NCI-H446 treated with DMSO at 0.1 percent for 48 hours (cell line): ENCODE data around the gene PCDHGA10.
"Not testable (repeated sequence)": the region's sequence is repeated elsewhere in the genome, so short reads cannot be mapped to it uniquely, and the experiment has no call there.

Experiments used
- DNase-seq: peaks from one replicate; lab custom pipeline; 2025; lab: John Stamatoyannopoulos, UW

Gene PCDHGA10

DNA sequence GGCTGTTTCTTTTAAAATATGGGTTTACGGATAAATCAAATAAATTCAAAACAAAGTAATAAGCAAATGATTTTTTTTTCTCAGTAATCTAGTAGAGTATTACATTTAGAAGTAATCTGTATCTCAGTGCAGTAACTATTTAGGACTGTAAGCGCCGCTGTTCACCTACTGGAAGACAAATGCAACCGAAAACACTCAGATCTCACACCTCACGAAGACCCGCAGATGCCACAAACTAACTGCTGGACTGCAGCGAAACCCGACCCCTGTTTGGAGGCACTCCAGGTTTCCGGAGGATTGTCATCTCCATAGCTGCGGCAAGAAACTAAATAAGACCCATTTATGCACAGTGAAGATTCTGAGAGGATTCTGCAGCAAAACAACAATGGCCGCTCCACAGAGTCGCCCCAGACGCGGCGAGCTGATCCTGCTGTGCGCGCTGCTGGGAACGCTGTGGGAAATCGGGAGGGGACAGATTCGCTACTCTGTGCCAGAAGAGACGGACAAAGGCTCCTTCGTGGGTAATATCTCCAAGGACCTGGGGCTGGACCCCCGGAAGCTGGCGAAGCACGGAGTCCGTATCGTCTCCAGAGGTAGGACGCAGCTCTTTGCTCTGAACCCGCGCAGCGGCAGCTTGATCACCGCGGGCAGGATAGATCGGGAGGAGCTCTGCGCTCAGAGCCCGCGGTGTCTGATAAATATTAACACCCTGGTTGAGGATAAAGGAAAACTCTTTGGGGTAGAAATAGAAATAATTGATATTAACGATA, 20.2 kb upstream of the PCDHGA10 start, which contains the start of gene PCDHGA8:
TSS of gene PCDHGA8 (plus strand) at position 205 of the 770 bp plus-strand sequence. CDS start at position 386, 181 bp downstream.
- DNase-seq = no peak

DNA sequence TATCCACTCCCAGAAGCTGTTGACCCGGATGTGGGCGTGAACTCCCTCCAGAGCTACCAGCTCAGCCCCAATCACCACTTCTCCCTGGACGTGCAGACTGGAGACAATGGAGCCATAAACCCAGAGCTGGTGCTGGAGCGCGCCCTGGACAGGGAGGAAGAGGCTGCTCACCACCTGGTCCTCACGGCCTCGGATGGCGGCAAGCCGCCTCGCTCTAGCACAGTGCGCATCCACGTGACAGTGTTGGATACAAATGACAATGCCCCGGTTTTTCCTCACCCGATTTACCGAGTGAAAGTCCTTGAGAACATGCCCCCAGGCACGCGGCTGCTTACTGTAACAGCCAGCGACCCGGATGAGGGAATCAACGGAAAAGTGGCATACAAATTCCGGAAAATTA, 19.5 kb upstream of the PCDHGA10 start:
- no peak for DNase-seq

DNA sequence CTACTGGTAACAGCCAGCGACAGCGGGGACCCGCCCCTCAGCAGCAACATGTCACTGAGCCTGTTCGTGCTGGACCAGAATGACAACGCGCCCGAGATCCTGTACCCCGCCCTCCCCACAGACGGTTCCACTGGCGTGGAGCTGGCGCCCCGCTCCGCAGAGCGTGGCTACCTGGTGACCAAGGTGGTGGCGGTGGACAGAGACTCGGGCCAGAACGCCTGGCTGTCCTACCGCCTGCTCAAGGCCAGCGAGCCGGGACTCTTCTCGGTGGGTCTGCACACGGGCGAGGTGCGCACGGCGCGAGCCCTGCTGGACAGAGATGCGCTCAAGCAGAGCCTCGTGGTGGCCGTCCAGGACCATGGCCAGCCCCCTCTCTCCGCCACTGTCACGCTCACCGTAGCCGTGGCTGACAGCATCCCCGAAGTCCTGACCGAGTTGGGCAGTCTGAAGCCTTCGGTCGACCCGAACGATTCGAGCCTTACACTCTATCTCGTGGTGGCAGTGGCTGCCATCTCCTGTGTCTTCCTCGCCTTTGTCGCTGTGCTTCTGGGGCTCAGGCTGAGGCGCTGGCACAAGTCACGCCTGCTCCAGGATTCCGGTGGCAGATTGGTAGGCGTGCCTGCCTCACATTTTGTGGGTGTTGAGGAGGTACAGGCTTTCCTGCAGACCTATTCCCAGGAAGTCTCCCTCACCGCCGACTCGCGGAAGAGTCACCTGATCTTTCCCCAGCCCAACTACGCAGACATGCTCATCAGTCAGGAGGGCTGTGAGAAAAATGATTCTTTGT, 18.2 kb upstream of the PCDHGA10 start:
- DNase-seq = not testable (repeated sequence)

DNA sequence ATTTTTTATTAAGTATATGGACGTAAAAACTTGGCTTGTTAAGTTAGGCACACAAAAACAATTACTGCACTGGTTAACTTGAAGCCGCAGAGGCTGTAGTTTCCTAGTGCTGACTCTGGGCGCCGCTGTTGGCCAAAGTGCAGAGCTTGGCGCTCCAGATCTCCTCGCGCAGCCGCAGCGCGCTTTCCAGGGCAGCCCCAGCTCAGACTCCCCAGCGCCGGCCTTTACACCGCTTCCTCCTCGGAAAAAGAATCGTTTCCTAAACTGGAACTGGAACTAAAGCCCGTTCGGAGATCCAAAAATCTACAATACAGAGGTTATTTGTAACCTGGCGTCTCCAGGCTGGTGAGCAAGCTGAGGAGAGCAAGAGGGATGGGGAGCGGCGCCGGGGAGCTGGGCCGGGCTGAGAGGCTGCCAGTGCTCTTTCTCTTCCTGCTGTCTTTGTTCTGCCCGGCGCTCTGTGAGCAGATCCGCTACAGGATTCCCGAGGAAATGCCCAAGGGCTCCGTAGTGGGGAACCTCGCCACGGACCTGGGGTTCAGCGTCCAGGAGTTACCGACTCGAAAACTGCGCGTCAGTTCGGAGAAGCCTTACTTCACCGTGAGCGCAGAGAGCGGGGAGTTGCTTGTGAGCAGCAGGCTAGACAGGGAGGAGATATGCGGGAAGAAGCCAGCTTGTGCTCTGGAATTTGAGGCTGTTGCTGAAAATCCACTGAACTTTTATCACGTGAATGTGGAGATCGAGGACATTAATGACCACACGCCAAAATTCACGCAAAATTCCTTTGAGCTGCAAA, 14.8 kb upstream of the PCDHGA10 start, which contains the start of gene PCDHGB5:
TSS of gene PCDHGB5 (plus strand) at position 192 of the 796 bp plus-strand sequence. CDS start at position 373, 181 bp downstream.
- DNase-seq = not testable (repeated sequence)

DNA sequence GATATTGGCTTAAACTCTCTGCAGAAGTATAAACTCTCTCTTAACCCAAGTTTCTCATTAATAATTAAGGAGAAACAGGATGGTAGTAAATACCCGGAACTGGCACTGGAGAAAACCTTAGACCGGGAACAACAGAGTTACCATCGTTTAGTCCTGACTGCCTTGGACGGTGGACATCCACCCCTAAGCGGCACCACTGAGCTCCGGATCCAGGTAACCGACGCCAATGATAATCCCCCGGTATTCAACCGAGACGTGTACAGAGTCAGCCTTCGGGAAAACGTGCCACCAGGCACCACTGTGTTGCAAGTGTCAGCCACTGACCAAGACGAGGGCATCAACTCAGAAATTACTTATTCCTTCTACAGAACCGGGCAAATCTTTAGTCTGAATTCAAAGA, 14.2 kb upstream of the PCDHGA10 start:
- DNase-seq = no peak

DNA sequence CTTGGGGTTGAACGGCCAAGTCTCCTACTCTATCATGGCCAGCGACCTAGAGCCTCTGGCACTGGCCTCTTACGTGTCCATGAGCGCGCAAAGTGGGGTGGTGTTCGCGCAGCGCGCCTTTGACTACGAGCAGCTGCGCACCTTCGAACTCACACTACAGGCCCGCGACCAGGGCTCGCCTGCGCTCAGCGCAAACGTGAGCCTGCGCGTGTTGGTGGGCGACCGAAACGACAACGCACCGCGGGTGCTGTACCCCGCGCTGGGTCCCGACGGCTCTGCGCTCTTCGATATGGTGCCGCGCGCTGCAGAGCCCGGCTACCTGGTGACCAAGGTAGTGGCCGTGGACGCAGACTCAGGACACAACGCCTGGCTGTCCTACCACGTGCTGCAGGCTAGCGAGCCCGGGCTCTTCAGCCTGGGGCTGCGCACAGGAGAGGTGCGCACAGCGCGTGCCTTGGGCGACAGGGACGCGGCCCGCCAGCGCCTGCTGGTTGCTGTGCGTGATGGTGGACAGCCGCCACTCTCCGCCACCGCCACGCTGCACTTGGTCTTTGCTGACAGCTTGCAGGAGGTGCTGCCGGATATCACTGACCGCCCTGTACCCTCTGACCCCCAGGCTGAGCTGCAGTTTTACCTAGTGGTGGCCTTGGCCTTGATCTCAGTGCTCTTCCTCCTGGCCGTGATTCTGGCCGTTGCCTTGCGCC, 13.1 kb upstream of the PCDHGA10 start:
- no peak for DNase-seq

DNA sequence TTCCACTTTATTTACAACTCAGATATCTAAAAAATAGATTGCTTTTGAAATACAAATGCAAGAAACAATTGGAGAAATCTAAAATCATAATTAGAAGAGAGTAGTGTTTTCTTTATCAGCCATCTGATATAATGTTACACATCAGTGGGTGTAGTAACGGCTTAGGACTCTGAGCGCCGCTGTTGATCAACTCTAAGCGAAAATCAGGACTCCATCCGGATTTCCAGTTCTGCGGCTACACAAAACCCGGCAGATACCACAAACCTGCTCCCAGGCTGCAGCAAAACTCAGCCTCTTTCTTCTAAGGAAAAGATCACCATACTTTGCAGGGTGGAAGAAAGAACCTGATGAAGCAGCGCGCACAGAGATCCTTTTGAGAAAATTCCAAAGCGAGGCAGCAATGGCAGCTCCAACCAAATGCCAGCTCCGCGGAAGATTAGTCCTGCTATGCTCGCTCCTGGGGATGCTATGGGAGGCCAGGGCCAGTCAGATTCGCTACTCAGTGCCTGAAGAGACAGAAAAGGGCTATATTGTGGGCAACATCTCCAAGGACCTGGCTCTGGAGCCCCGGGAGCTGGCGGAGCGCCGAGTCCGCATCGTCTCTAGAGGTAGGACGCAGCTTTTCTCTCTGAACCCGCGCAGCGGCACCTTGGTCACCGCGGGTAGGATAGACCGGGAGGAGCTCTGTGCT, 10.1 kb upstream of the PCDHGA10 start, which contains the start of gene PCDHGA9:
TSS of gene PCDHGA9 (plus strand) at position 226 of the 691 bp plus-strand sequence. CDS start at position 401, 175 bp downstream.
- no peak for DNase-seq

DNA sequence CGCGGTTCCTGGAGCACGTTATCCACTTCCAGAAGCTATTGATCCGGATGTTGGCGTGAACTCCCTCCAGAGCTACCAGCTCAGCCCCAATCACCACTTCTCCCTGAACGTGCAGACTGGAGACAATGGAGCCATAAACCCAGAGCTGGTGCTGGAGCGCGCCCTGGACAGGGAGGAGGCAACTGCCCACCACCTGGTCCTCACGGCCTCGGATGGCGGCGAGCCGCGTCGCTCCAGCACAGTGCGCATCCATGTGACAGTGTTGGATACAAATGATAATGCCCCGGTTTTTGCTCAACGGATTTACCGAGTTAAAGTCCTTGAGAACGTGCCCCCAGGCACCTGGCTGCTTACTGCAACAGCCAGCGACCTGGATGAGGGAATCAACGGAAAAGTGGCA, 9.4 kb upstream of the PCDHGA10 start:
- DNase-seq = no peak

DNA sequence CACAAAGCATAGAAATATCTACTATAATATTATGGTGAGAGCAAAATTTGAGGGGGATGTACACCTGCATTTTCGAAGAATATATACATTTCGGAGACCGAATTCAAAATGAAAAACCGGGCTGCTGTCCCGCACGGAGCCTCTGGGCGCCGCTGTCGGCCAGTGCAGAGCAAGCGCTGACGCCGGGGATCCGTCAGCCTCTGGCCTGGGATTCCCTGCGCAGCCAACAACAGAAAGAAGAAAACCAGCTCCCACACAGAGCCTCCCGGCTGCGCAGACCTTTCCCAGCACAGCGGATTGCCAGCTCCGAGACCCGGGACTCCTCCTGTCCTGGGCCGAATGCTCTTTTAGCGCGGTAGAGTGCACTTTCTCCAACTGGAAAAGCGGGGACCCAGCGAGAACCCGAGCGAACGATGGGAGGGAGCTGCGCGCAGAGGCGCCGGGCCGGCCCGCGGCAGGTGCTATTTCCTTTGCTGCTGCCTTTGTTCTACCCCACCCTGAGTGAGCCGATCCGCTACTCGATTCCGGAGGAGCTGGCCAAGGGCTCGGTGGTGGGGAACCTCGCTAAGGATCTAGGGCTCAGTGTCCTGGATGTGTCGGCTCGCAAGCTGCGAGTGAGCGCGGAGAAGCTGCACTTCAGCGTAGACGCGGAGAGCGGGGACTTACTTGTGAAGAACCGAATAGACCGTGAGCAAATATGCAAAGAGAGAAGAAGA, 4.8 kb upstream of the PCDHGA10 start, which contains the start of gene PCDHGB6:
TSS of gene PCDHGB6 (plus strand) at position 232 of the 716 bp plus-strand sequence. CDS start at position 414, 182 bp downstream.
- DNase-seq = not testable (repeated sequence)

DNA sequence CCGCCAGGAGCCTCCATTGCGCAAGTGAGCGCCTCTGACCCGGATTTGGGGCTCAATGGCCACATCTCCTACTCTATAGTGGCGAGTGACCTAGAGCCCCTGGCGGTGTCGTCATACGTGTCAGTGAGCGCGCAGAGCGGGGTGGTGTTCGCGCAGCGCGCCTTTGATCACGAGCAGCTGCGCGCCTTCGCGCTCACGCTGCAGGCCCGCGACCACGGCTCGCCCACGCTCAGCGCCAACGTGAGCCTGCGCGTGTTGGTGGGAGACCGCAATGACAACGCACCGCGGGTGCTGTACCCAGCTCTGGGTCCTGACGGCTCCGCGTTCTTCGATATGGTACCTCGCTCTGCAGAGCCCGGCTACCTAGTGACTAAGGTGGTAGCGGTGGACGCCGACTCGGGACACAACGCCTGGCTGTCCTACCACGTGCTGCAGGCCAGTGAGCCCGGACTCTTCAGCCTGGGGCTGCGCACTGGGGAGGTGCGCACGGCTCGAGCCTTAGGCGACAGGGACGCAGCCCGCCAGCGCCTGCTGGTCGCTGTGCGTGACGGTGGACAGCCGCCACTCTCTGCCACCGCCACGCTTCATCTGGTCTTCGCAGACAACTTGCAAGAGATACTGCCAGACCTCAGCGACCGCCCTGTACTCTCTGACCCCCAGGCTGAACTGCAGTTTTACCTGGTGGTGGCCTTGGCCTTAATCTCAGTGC, 3.0 kb upstream of the PCDHGA10 start:
- DNase-seq = no peak

DNA sequence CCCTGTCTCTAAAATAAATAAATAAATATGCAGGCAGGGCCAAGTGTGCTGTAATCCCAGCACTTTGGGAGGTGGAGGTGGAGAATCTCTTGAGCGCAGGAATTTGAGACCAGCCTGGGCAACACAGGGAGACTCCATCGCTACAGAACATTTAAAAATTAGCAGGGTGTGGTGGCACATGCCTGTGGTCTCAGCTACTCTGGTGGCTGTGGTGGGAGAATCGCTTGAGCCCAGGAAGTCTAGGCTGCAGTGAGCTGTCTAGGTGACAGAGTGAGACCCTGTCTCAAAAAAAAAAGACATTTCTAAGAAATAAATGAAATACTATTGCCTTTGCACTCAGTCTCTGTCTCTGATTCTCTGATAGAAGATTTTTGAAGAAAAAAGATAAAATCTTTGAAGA, 1.2 kb upstream of the PCDHGA10 start:
- no peak for DNase-seq

DNA sequence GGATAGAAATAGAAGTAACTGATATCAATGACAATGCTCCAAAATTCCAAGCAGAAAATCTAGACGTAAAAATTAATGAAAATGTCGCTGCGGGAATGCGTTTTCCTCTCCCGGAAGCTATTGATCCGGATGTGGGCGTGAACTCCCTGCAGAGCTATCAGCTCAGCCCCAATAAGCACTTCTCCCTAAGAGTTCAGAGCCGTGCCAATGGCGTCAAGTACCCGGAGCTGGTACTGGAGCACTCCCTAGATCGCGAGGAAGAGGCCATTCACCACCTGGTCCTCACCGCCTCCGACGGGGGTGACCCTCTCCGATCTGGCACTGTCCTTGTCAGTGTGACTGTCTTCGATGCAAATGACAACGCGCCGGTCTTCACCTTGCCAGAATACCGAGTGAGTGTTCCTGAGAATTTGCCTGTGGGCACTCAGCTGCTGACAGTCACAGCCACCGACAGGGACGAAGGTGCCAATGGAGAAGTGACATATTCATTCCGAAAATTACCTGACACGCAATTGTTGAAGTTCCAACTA, 818 bp downstream of the PCDHGA10 start:
- DNase-seq = no peak

DNA sequence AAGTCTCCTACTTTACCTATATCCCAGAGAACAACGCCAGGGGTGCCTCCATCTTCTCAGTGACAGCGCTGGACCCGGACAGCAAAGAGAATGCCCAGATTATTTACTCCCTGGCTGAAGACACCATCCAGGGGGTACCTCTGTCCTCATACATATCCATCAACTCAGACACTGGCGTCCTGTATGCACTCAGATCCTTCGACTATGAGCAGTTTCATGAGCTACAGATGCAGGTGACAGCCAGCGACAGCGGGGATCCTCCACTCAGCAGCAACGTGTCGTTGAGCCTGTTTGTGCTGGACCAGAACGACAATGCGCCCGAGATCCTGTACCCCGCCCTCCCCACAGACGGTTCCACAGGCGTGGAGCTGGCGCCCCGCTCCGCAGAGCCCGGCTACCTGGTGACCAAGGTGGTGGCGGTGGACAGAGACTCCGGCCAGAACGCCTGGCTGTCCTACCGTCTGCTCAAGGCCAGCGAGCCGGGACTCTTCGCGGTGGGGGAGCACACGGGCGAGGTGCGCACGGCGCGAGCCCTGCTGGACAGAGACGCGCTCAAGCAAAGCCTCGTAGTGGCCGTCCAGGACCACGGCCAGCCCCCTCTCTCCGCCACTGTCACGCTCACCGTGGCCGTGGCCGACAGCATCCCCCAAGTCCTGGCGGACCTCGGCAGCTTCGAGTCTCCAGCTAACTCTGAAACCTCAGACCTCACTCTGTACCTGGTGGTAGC, 1.9 kb downstream of the PCDHGA10 start:
- DNase-seq = not testable (repeated sequence)

DNA sequence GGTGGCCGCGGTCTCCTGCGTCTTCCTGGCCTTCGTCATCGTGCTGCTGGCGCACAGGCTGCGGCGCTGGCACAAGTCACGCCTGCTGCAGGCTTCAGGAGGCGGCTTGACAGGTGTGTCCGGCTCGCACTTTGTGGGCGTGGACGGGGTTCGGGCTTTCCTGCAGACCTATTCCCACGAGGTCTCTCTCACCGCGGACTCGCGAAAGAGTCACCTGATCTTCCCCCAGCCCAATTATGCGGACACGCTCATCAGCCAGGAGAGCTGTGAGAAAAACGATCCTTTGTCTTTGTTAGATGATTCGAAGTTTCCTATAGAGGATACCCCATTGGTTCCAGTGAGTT, 2.5 kb downstream of the PCDHGA10 start:
- not testable (repeated sequence) for DNase-seq

DNA sequence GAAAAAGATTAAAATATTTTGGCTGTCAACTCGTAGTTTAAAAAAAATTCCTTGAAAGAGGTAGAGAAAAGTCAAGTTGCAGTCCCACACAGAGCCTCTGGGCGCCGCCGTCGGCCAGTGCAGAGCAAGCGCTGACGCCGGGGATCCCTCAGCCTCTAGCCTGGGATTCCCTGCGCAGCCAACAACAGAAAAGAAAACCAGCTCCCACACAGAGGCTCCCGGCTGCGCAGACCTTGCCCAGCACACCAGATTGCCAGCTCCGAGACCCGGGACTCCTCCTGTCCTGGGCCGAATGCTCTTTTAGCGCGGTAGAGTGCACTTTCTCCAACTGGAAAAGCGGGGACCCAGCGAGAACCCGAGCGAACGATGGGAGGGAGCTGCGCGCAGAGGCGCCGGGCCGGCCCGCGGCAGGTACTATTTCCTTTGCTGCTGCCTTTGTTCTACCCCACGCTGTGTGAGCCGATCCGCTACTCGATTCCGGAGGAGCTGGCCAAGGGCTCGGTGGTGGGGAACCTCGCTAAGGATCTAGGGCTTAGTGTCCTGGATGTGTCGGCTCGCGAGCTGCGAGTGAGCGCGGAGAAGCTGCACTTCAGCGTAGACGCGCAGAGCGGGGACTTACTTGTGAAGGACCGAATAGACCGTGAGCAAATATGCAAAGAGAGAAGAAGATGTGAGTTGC, 4.8 kb downstream of the PCDHGA10 start, which contains the start of gene PCDHGB7:
TSS of gene PCDHGB7 (plus strand) at position 184 of the 679 bp plus-strand sequence. CDS start at position 367, 183 bp downstream.
- DNase-seq = peak; percentile 20

DNA sequence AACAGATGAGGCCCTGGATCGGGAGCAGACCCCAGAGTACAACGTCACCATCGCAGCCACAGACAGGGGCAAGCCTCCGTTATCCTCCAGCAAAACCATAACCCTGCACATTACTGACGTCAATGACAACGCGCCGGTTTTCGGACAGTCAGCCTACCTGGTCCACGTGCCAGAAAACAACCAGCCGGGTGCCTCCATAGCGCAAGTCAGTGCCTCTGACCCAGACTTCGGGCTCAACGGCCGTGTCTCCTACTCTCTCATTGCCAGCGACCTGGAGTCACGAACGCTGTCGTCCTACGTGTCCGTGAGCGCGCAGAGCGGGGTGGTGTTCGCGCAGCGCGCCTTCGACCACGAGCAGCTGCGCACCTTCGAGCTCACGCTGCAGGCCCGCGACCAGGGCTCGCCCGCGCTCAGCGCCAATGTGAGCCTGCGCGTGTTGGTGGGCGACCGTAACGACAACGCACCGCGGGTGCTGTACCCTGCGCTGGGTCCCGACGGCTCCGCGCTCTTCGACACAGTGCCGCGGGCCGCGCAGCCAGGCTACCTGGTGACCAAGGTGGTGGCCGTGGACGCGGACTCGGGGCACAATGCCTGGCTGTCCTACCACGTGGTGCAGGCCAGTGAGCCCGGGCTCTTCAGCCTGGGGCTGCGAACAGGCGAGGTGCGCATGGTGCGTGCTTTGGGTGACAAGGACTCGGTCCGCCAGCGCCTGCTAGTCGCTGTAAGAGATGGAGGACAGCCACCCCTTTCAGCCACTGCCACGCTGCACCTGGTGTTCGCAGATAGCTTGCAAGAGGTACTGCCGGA, 6.5 kb downstream of the PCDHGA10 start:
- DNase-seq = no peak
